H9 (cell line): ENCODE measurements around the gene HNRNPF. TPM values are rescaled to one million over a fixed set of nuclear protein-coding genes. Genes with fewer than 3 reads are reported as not detected.
"Not testable (repeated sequence)": the region's sequence is repeated elsewhere in the genome, so short reads cannot be mapped to it uniquely, and the experiment has no call there.

ENCODE experiments used
- DNase-seq: peaks from one replicate; pipeline ENCODE4 v3.0.0-alpha.2; 2017
- H2AFZ ChIP-seq: one replicate; pipeline ENCODE4 v1.6.1; 2013; ENCODE audit warnings: mild to moderate bottlenecking, low read length, control low read depth, moderate library complexity
- H2AK5ac ChIP-seq: 2 replicates; pipeline ENCODE4 v1.6.1; 2013; ENCODE audit warnings: low read length, control low read depth, mixed read lengths; ENCODE audit not compliant: insufficient read length
- H2BK120ac ChIP-seq: one replicate; pipeline ENCODE4 v1.6.1; 2013; ENCODE audit warnings: low read depth, mild to moderate bottlenecking, low read length, control low read depth, inconsistent platforms; ENCODE audit not compliant: poor library complexity, severe bottlenecking
- H2BK12ac ChIP-seq: 2 replicates; pipeline ENCODE4 v1.6.1; 2013; ENCODE audit warnings: low read length, control low read depth, mixed read lengths, low read depth; ENCODE audit not compliant: insufficient read length
- H2BK15ac ChIP-seq: 2 replicates; pipeline ENCODE4 v1.6.1; 2013; ENCODE audit warnings: low read depth, low read length, control low read depth
- H2BK20ac ChIP-seq: one replicate; pipeline ENCODE4 v1.6.1; 2013; ENCODE audit warnings: low read depth, mild to moderate bottlenecking, low read length, control low read depth, inconsistent platforms; ENCODE audit not compliant: poor library complexity, severe bottlenecking
- H2BK5ac ChIP-seq: 2 replicates; pipeline ENCODE4 v1.6.1; 2013; ENCODE audit warnings: low read length, control low read depth, mixed read lengths; ENCODE audit not compliant: insufficient read length
- H3K14ac ChIP-seq: 2 replicates; pipeline ENCODE4 v1.6.1; 2013; ENCODE audit warnings: low read length, control low read depth; ENCODE audit not compliant: insufficient read depth
- H3K18ac ChIP-seq: 2 replicates; pipeline ENCODE4 v1.6.1; 2013; ENCODE audit warnings: low read depth, mild to moderate bottlenecking, mixed read lengths, low read length, control low read depth; ENCODE audit not compliant: insufficient read length
- H3K23ac ChIP-seq: 2 replicates; pipeline ENCODE4 v1.6.1; 2013; ENCODE audit warnings: low read length, control low read depth, mixed read lengths, low read depth; ENCODE audit not compliant: insufficient read length
- H3K23me2 ChIP-seq: 2 replicates; pipeline ENCODE4 v1.6.1; 2013; ENCODE audit warnings: low read depth, mild to moderate bottlenecking, mixed read lengths, low read length, control low read depth; ENCODE audit not compliant: insufficient read length, poor library complexity, severe bottlenecking
- H3K27ac ChIP-seq: 2 replicates; pipeline ENCODE4 v1.5.1; 2013; ENCODE audit warnings: low read length, control low read depth, mixed read lengths, low read depth; ENCODE audit not compliant: insufficient read length
- H3K27me3 ChIP-seq: 2 replicates; pipeline ENCODE4 v1.6.1; 2013; ENCODE audit warnings: low read length, control low read depth, inconsistent platforms; ENCODE audit not compliant: insufficient read depth
- H3K4ac ChIP-seq: 2 replicates; pipeline ENCODE4 v1.6.1; 2013; ENCODE audit warnings: low read depth, mild to moderate bottlenecking, control low read depth, inconsistent platforms, low read length, moderate library complexity
- H3K4me1 ChIP-seq: 2 replicates; pipeline ENCODE4 v1.6.1; 2013; ENCODE audit warnings: low read length, control low read depth, inconsistent platforms; ENCODE audit not compliant: insufficient read depth
- H3K4me2 ChIP-seq: 2 replicates; pipeline ENCODE4 v1.6.1; 2013; ENCODE audit warnings: low read length, control low read depth, mixed read lengths; ENCODE audit not compliant: insufficient read length, insufficient read depth
- H3K56ac ChIP-seq: 2 replicates; pipeline ENCODE4 v1.6.1; 2013; ENCODE audit warnings: low read depth, mild to moderate bottlenecking, mixed read lengths, low read length, control low read depth; ENCODE audit not compliant: insufficient read length
- H3K79me1 ChIP-seq: 2 replicates; pipeline ENCODE4 v1.6.1; 2013; ENCODE audit warnings: low read depth, mild to moderate bottlenecking, moderate library complexity, low read length, control low read depth, inconsistent platforms; ENCODE audit not compliant: insufficient read depth, poor library complexity, severe bottlenecking
- H3K79me2 ChIP-seq: 2 replicates; pipeline ENCODE4 v1.6.1; 2013; ENCODE audit warnings: low read length, control low read depth, inconsistent platforms; ENCODE audit not compliant: insufficient read depth
- H3K9ac ChIP-seq: 2 replicates; pipeline ENCODE4 v1.6.1; 2013; ENCODE audit warnings: low read length, control low read depth, mixed read lengths; ENCODE audit not compliant: insufficient read length; ENCODE audit errors: extremely low read depth
- H3K9me3 ChIP-seq: one replicate; pipeline ENCODE4 v1.6.1; 2013; ENCODE audit warnings: low read depth, low read length, inconsistent platforms; ENCODE audit not compliant: control insufficient read depth
- H3T11ph ChIP-seq: one replicate; pipeline ENCODE4 v1.6.1; 2013; ENCODE audit warnings: mild to moderate bottlenecking, low read length, control low read depth, inconsistent platforms
- H4K20me1 ChIP-seq: one replicate; pipeline ENCODE4 v1.6.1; 2013; ENCODE audit not compliant: control insufficient read depth, insufficient read length, insufficient read depth
- H4K5ac ChIP-seq: 2 replicates; pipeline ENCODE4 v1.6.1; 2013; ENCODE audit warnings: low read depth, mild to moderate bottlenecking, mixed read lengths, low read length, control low read depth; ENCODE audit not compliant: insufficient read length
- H4K8ac ChIP-seq: replicated peaks from 2 replicates; pipeline ENCODE4 v1.6.1; 2013; ENCODE audit warnings: low read length, control low read depth, mixed read lengths, low read depth; ENCODE audit not compliant: insufficient read length
- H4K91ac ChIP-seq: 2 replicates; pipeline ENCODE4 v1.6.1; 2013; ENCODE audit warnings: low read depth, mild to moderate bottlenecking, moderate library complexity, mixed read lengths, low read length, control low read depth; ENCODE audit not compliant: insufficient read length
- H3K27ac Mint-ChIP-seq, 3 experiments: 2 replicates in 2 of 3; 3 replicates in 1 of 3; pipeline ENCODE4 v1.8.0; 2020 to 2021; ENCODE audit warnings: mixed read lengths in 3 of 3, mild to moderate bottlenecking in 1 of 3, moderate library complexity in 1 of 3
- H3K27me3 Mint-ChIP-seq: 2 replicates; pipeline ENCODE4 v1.8.0; 2021; ENCODE audit warnings: low read depth, mild to moderate bottlenecking, moderate library complexity, mixed read lengths
- H3K36me3 Mint-ChIP-seq, 3 experiments: 2 replicates in 2 of 3; 3 replicates in 1 of 3; pipeline ENCODE4 v1.8.0; 2020 to 2021; ENCODE audit warnings: low read depth in 3 of 3, mixed read lengths in 3 of 3; ENCODE audit not compliant: insufficient read depth in 1 of 3
- H3K4me1 Mint-ChIP-seq, 2 experiments: 2 replicates each; pipeline ENCODE4 v1.8.0; 2020; ENCODE audit warnings: mixed read lengths in 2 of 2
- H3K4me3 Mint-ChIP-seq, 2 experiments: 2 replicates in 1 of 2; 3 replicates in 1 of 2; pipeline ENCODE4 v1.8.0; 2020 to 2021; ENCODE audit warnings: mild to moderate bottlenecking in 2 of 2, mixed read lengths in 2 of 2, moderate library complexity in 1 of 2
- H3K9me3 Mint-ChIP-seq, 2 experiments: 2 replicates in 1 of 2; 3 replicates in 1 of 2; pipeline ENCODE4 v1.8.0; 2020; ENCODE audit warnings: mild to moderate bottlenecking in 2 of 2, mixed read lengths in 2 of 2, moderate library complexity in 1 of 2
- WGBS: extraction: QIAGEN DNeasy Blood & Tissue Kit; methylation state at CpG from one replicate; pipeline ENCODE4 v1.1.7; 2013; ENCODE audit warnings: missing lambda C conversion rate, low lambda C conversion rate, mixed read lengths; ENCODE audit not compliant: insufficient read length; ENCODE audit errors: extremely low coverage; 5-methylcytosine and 5-hydroxymethylcytosine counted together
- total RNA-seq: library from RNA; stranded (reverse); gene quantifications from 2 replicates; pipeline ENCODE4 v1.2.1, GENCODE V29; 2021
- TF ChIP-seq, protein P1 (sequence below): fragments of 200-600 bp; sonication (generic); conservative IDR thresholded peaks from 3 replicates; pipeline ENCODE4 v1.8.0; 2021; ENCODE audit warnings: antibody characterized with exemption, mild to moderate bottlenecking

HNRNPF gene
- total RNA-seq, 1 experiment from 2014 or later = 411 TPM

DNA sequence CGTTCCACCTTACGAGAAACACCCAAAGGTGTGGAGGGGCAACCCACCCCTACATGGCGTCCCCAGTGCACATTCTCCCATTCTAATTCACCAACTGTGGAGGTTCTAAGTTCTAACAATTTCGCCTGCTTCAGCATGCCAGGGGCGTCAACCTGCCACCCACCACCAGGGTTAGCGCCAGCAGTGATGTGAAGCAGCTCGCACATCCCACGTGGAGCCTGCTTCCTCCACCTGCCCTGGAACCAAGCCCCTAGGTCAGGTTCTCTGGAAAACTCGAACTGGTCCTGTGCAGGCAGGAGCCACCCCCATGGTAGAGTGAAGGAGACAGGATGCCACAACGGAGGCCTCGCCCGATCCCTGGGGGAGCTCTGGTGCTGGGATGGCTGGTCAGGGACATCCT, 70.9 kb downstream of the HNRNPF start:
- no peak overlapping the region for H3K4me3 Mint-ChIP-seq
- no peak overlapping the region for H4K5ac ChIP-seq
- H3K4me2 ChIP-seq = no peak overlapping the region

DNA sequence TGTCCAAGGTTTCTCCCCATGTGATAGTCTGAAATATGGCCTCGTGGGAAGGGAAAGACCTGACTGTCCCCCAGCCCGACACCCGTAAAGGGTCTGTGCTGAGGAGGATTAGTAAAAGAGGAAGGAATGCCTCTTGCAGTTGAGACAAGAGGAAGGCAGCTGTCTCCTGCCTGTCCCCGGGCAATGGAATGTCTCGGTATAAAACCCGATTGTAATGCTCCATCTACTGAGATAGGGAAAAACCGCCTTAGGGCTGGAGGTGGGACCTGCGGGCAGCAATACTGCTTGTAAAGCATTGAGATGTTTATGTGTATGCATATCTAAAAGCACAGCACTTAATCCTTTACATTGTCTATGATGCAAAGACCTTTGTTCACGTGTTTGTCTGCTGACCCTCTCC, 71.5 kb downstream of the HNRNPF start:
- not testable (repeated sequence) for H2BK5ac ChIP-seq, H3K4me2 ChIP-seq, H2BK120ac ChIP-seq, H3K36me3 Mint-ChIP-seq, H3K23ac ChIP-seq, H3K9me3 Mint-ChIP-seq, H2AFZ ChIP-seq, H3K18ac ChIP-seq, H3K27ac ChIP-seq, H3K27ac Mint-ChIP-seq, H3K4me3 Mint-ChIP-seq, H3T11ph ChIP-seq, H4K5ac ChIP-seq, H4K20me1 ChIP-seq, H3K79me2 ChIP-seq, H3K14ac ChIP-seq, H2BK12ac ChIP-seq, H2BK20ac ChIP-seq, H3K23me2 ChIP-seq, H3K9me3 ChIP-seq, H3K56ac ChIP-seq, H4K91ac ChIP-seq, H3K79me1 ChIP-seq, H4K8ac ChIP-seq, H3K4ac ChIP-seq, H2BK15ac ChIP-seq, H2AK5ac ChIP-seq, H3K27me3 ChIP-seq, H3K9ac ChIP-seq, H3K4me1 ChIP-seq
- peak; percentile 74 for DNase-seq
- no CpG with 5 or more reads among the region's 9 CpGs for WGBS
- Mint-ChIP-seq H3K27me3 (peaks cover 15% of the 10 kb centered on the region), H3K4me1 (peaks cover 35 to 41% of the 10 kb centered on the region in 2 experiments)

More for the DNA sequence above, 70.9 kb downstream of the HNRNPF start:
- H4K20me1 ChIP-seq = no peaks in the 10 kb centered on the region
- peak overlapping the region; percentile 8 for H3K18ac ChIP-seq
- H3K23ac ChIP-seq = no peak overlapping the region
- H3K27me3 ChIP-seq = no peaks in the 10 kb centered on the region
- no peak overlapping the region for H4K8ac ChIP-seq
- Mint-ChIP-seq H3K9me3 (no peaks in the 10 kb centered on the region; a peak in 1 of 5 replicates), H3K27me3 (peaks cover 15% of the 10 kb centered on the region), H3K36me3 (no peaks in the 10 kb centered on the region; a peak in 1 of 7 replicates), H3K4me1 (peaks cover 30 to 36% of the 10 kb centered on the region in 2 experiments), H3K27ac (peak overlapping the region; percentile 68 to 92 (median 81); a peak in 4 of 7 replicates)
- 0 out of 2 replicates have a peak, but pooled peaks cover 3% of the 10 kb centered on the region for H3K4me1 ChIP-seq
- TF ChIP-seq, protein P1, sequence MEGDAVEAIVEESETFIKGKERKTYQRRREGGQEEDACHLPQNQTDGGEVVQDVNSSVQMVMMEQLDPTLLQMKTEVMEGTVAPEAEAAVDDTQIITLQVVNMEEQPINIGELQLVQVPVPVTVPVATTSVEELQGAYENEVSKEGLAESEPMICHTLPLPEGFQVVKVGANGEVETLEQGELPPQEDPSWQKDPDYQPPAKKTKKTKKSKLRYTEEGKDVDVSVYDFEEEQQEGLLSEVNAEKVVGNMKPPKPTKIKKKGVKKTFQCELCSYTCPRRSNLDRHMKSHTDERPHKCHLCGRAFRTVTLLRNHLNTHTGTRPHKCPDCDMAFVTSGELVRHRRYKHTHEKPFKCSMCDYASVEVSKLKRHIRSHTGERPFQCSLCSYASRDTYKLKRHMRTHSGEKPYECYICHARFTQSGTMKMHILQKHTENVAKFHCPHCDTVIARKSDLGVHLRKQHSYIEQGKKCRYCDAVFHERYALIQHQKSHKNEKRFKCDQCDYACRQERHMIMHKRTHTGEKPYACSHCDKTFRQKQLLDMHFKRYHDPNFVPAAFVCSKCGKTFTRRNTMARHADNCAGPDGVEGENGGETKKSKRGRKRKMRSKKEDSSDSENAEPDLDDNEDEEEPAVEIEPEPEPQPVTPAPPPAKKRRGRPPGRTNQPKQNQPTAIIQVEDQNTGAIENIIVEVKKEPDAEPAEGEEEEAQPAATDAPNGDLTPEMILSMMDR = peak; percentile 54
- H3K56ac ChIP-seq = no peak overlapping the region
- no peak overlapping the region for H3T11ph ChIP-seq
- H2BK5ac ChIP-seq = no peak overlapping the region
- no peak overlapping the region for H3K9ac ChIP-seq
- H2BK120ac ChIP-seq = no peak overlapping the region
- H3K14ac ChIP-seq = no peak overlapping the region
- H3K27ac ChIP-seq = no peak overlapping the region
- no peaks in the 10 kb centered on the region for H3K79me1 ChIP-seq
- H2BK12ac ChIP-seq = no peak overlapping the region
- H3K4ac ChIP-seq = no peak overlapping the region; the same call in 1 of the 2 replicates
- H2BK20ac ChIP-seq = no peak overlapping the region
- H2BK15ac ChIP-seq = no peak overlapping the region
- H3K23me2 ChIP-seq = no peaks in the 10 kb centered on the region
- peak; percentile 62 for DNase-seq
- H2AFZ ChIP-seq = no peak overlapping the region
- no peaks in the 10 kb centered on the region for H3K9me3 ChIP-seq
- no peaks in the 10 kb centered on the region for H3K79me2 ChIP-seq
- no CpG with 5 or more reads among the region's 12 CpGs for WGBS
- H4K91ac ChIP-seq = no peak overlapping the region
- H2AK5ac ChIP-seq = no peak overlapping the region
